ENCODE measurements around the gene MRC1.

- TF ChIP-seq CTCF (conservative IDR thresholded peaks at IDR 0.05; ENCODE audit: low read length) (no peak), EZH2phosphoT487 (IDR thresholded peaks at IDR 0.05; ENCODE audit: borderline replicate concordance) (no peak)
Measured at GRCh38 chr10:17878896-17879295, 69.7 kb downstream of the MRC1 start.

Measured in Loucy (cell line).